IMR-90 (cell line): Measurements from ENCODE around the gene ADGRG6.

Experiments
- CTCF ChIP-seq: conservative IDR thresholded peaks from 2 replicates; pipeline ENCODE4 v1.5.1; 2012; ENCODE audit warnings: mild to moderate bottlenecking, low read depth, low read length, improper control_type of control experiment
- MAFK ChIP-seq: IDR thresholded peaks from 2 replicates; pipeline ENCODE4 v1.6.1; 2012; ENCODE audit warnings: low read depth, low read length, improper control_type of control experiment
- NFE2L2 ChIP-seq: fragments of 150-350 bp; IDR thresholded peaks from 2 replicates; pipeline ENCODE4 v1.6.1; 2016; ENCODE audit warnings: low read depth, mild to moderate bottlenecking, low read length
- POLR2A ChIP-seq: IDR thresholded peaks from 2 replicates; pipeline ENCODE4 v1.6.1; 2012; ENCODE audit warnings: mild to moderate bottlenecking, low read depth, low read length
- RAD21 ChIP-seq: IDR thresholded peaks from 2 replicates; pipeline ENCODE4 v1.6.1; 2012; ENCODE audit warnings: low read length, improper control_type of control experiment
- RFX5 ChIP-seq: IDR thresholded peaks from 2 replicates; pipeline ENCODE4 v1.8.0; 2012; ENCODE audit warnings: low read depth, mild to moderate bottlenecking, low read length, moderate library complexity

GRCh38 chr6:142329486-142330113 is 27.8 kb downstream of the ADGRG6 start:
- TF ChIP-seq NFE2L2 (no peak), POLR2A (no peak), MAFK (no peak), CTCF (no peak), RFX5 (no peak), RAD21 (no peak)
